RWPE2 (cell line): ENCODE results near the gene RIMS4.
"Not testable (repeated sequence)": the region's sequence is repeated elsewhere in the genome, so short reads cannot be mapped to it uniquely, and the experiment has no call there.

Source experiments
- ATAC-seq: fragments of 200-7000 bp; cut with Tn5 transposase; 3 replicates; pipeline ENCODE4 v1.9.1; 2021; ENCODE audit warnings: low read depth
- DNase-seq: peaks from one replicate; pipeline ENCODE4 v3.0.0-alpha.2; 2020; ENCODE audit warnings: low spot score
- H3K27ac ChIP-seq: fragments of 450-650 bp; 2 replicates; pipeline ENCODE4 v1.5.1; 2017; ENCODE audit warnings: mild to moderate bottlenecking; ENCODE audit not compliant: poor library complexity, severe bottlenecking
- H3K27me3 ChIP-seq: fragments of 250-450 bp; sonication (Bioruptor Pico); 2 replicates; pipeline ENCODE4 v1.5.1; 2021; ENCODE audit warnings: mild to moderate bottlenecking, moderate library complexity; ENCODE audit not compliant: insufficient read depth, poor library complexity, severe bottlenecking
- H3K36me3 ChIP-seq: fragments of 250-450 bp; sonication (Bioruptor Pico); 2 replicates; pipeline ENCODE4 v1.5.1; 2020; ENCODE audit warnings: low read depth, mild to moderate bottlenecking, moderate library complexity
- H3K4me1 ChIP-seq: fragments of 250-450 bp; sonication (Bioruptor Pico); 2 replicates; pipeline ENCODE4 v1.5.1; 2021; ENCODE audit warnings: mild to moderate bottlenecking, moderate library complexity; ENCODE audit not compliant: insufficient read depth, poor library complexity, severe bottlenecking
- H3K4me3 ChIP-seq: fragments of 250-450 bp; sonication (Bioruptor Pico); 2 replicates; pipeline ENCODE4 v1.5.1; 2021; ENCODE audit warnings: mild to moderate bottlenecking, moderate library complexity; ENCODE audit not compliant: severe bottlenecking
- H3K9me3 ChIP-seq: fragments of 250-450 bp; sonication (Bioruptor Pico); 2 replicates; pipeline ENCODE4 v1.5.1; 2021; ENCODE audit warnings: mild to moderate bottlenecking, moderate library complexity; ENCODE audit not compliant: severe bottlenecking
- CTCF ChIP-seq: fragments of 450-650 bp; IDR thresholded peaks from one replicate; pipeline ENCODE4 v1.5.1; 2017; ENCODE audit warnings: mild to moderate bottlenecking, moderate library complexity; ENCODE audit not compliant: poor library complexity, severe bottlenecking

The RIMS4 gene

GRCh38 chr20:44828640-44829039, 18.3 kb upstream of the RIMS4 start:
- H3K36me3 ChIP-seq, result no peaks in the 10 kb centered on the region
- H3K27me3 ChIP-seq, result peaks cover 35% of the 10 kb centered on the region
- H3K27ac ChIP-seq, result no peak overlapping the region
- no peak overlapping the region for H3K4me3 ChIP-seq
- H3K9me3 ChIP-seq, result peaks cover 7% of the 10 kb centered on the region
- ATAC-seq (no peak), DNase-seq (no peak)
- TF ChIP-seq CTCF, result no peak
- no peaks in the 10 kb centered on the region for H3K4me1 ChIP-seq

- no peak overlapping the region for H3K27ac ChIP-seq
- no peak for DNase-seq
- peaks cover 7% of the 10 kb centered on the region for H3K9me3 ChIP-seq
- ATAC-seq, result no peak
- H3K36me3 ChIP-seq, result no peaks in the 10 kb centered on the region
- H3K27me3 ChIP-seq, result peaks cover 35% of the 10 kb centered on the region
- no peaks in the 10 kb centered on the region for H3K4me1 ChIP-seq
- no peak for TF ChIP-seq CTCF
- H3K4me3 ChIP-seq, result no peak overlapping the region
Observed at GRCh38 chr20:44827401-44827800, 17.1 kb upstream of the RIMS4 start.

GRCh38 chr20:44821576-44821975, 11.2 kb upstream of the RIMS4 start:
- not testable (repeated sequence) for H3K36me3 ChIP-seq, DNase-seq, H3K27ac ChIP-seq, H3K4me1 ChIP-seq, H3K4me3 ChIP-seq, H3K9me3 ChIP-seq, ATAC-seq
- H3K27me3 ChIP-seq, result peaks cover 19% of the 10 kb centered on the region

GRCh38 chr20:44819936-44820335, 9.6 kb upstream of the RIMS4 start:
- no peak for TF ChIP-seq CTCF

GRCh38 chr20:44817143-44817910, 7.0 kb upstream of the RIMS4 start:
- Histone ChIP-seq H3K4me1 (no peaks in the 10 kb centered on the region), H3K4me3 (no peak overlapping the region), H3K36me3 (no peaks in the 10 kb centered on the region), H3K9me3 (no peaks in the 10 kb centered on the region), H3K27ac (no peak overlapping the region), H3K27me3 (peaks cover 31% of the 10 kb centered on the region)
- no peak for TF ChIP-seq CTCF
- ATAC-seq (no peak), DNase-seq (no peak)

More at GRCh38 chr20:44819936-44820335, 9.6 kb upstream of the RIMS4 start:
- ATAC-seq, result no peak
- DNase-seq, result no peak
- Histone ChIP-seq H3K4me1 (no peaks in the 10 kb centered on the region), H3K27me3 (peaks cover 22% of the 10 kb centered on the region), H3K9me3 (no peaks in the 10 kb centered on the region), H3K27ac (no peak overlapping the region), H3K36me3 (no peaks in the 10 kb centered on the region), H3K4me3 (no peak overlapping the region)
